Mesendoderm (in vitro differentiated cells): ENCODE measurements around the gene CCSER1.

ENCODE experiments used
- DNase-seq: peaks from one replicate; pipeline ENCODE4 v3.0.0; 2013
- H2AK5ac ChIP-seq: 2 replicates; pipeline ENCODE4 v1.6.1; 2013; ENCODE audit warnings: low read length, inconsistent platforms
- H2BK120ac ChIP-seq: 2 replicates; pipeline ENCODE4 v1.6.1; 2013; ENCODE audit warnings: low read depth, mild to moderate bottlenecking, low read length, moderate library complexity, mixed read lengths
- H2BK15ac ChIP-seq: replicated peaks from 2 replicates; pipeline ENCODE4 v1.6.1; 2013; ENCODE audit warnings: low read depth, mild to moderate bottlenecking, moderate library complexity
- H2BK5ac ChIP-seq: 2 replicates; pipeline ENCODE4 v1.6.1; 2013; ENCODE audit warnings: low read length, inconsistent platforms
- H3K18ac ChIP-seq: 2 replicates; pipeline ENCODE4 v1.6.1; 2013; ENCODE audit warnings: mild to moderate bottlenecking, low read length, mixed read lengths
- H3K23ac ChIP-seq: one replicate; pipeline ENCODE4 v1.6.1; 2013; ENCODE audit warnings: low read length
- H3K27ac ChIP-seq: 2 replicates; pipeline ENCODE4 v1.5.1; 2013; ENCODE audit warnings: low read depth, mild to moderate bottlenecking, inconsistent platforms, low read length, moderate library complexity
- H3K27me3 ChIP-seq: 2 replicates; pipeline ENCODE4 v1.6.1; 2013; ENCODE audit warnings: low read length, control low read depth, mild to moderate bottlenecking, inconsistent platforms; ENCODE audit not compliant: insufficient read depth, poor library complexity
- H3K36me3 ChIP-seq: 2 replicates; pipeline ENCODE4 v1.6.1; 2013; ENCODE audit warnings: low read length, inconsistent platforms; ENCODE audit not compliant: control insufficient read depth, insufficient read depth
- H3K4ac ChIP-seq: one replicate; pipeline ENCODE4 v1.6.1; 2013; ENCODE audit warnings: low read depth, mild to moderate bottlenecking, low read length, moderate library complexity
- H3K4me1 ChIP-seq: 2 replicates; pipeline ENCODE4 v1.6.1; 2013; ENCODE audit warnings: low read depth, low read length, inconsistent platforms; ENCODE audit not compliant: control insufficient read depth
- H3K4me2 ChIP-seq: 2 replicates; pipeline ENCODE4 v1.6.1; 2013; ENCODE audit warnings: low read length
- H3K4me3 ChIP-seq: 2 replicates; pipeline ENCODE4 v1.5.1; 2013; ENCODE audit warnings: mild to moderate bottlenecking, low read length
- H3K56ac ChIP-seq: one replicate; pipeline ENCODE4 v1.6.1; 2013; ENCODE audit warnings: low read length
- H3K79me1 ChIP-seq: 2 replicates; pipeline ENCODE4 v1.6.1; 2013; ENCODE audit warnings: low read length, inconsistent platforms
- H3K79me2 ChIP-seq: 2 replicates; pipeline ENCODE4 v1.6.1; 2013; ENCODE audit warnings: mild to moderate bottlenecking, low read length; ENCODE audit not compliant: control insufficient read depth, insufficient read depth
- H3K9ac ChIP-seq: 2 replicates; pipeline ENCODE4 v1.6.1; 2013; ENCODE audit warnings: low read length, inconsistent platforms
- H4K5ac ChIP-seq: one replicate; pipeline ENCODE4 v1.6.1; 2013; ENCODE audit warnings: low read length
- H4K8ac ChIP-seq: one replicate; pipeline ENCODE4 v1.6.1; 2013; ENCODE audit warnings: low read depth, mild to moderate bottlenecking, control low read depth, low read length, moderate library complexity
- WGBS: extraction: QIAGEN DNeasy Blood & Tissue Kit; methylation state at CpG from one replicate; pipeline ENCODE4 v1.1.7; 2013; ENCODE audit warnings: low lambda C conversion rate, missing lambda C conversion rate; ENCODE audit not compliant: insufficient coverage; ENCODE audit errors: extremely low coverage; 5-methylcytosine and 5-hydroxymethylcytosine counted together

CCSER1 gene

GRCh38 chr4:91099666-91100065 is 972.5 kb downstream of the CCSER1 start:
- no peak overlapping the region for H2BK120ac ChIP-seq
- H4K5ac ChIP-seq: no peak overlapping the region
- no peaks in the 10 kb centered on the region for H3K27me3 ChIP-seq
- H3K79me2 ChIP-seq: no peaks in the 10 kb centered on the region
- no peak overlapping the region for H3K18ac ChIP-seq
- no peaks in the 10 kb centered on the region for H3K79me1 ChIP-seq
- no peak overlapping the region for H2BK5ac ChIP-seq
- no peak overlapping the region for H2AK5ac ChIP-seq
- peak; percentile 49 for DNase-seq
- no peaks in the 10 kb centered on the region for H3K4me1 ChIP-seq
- no peak overlapping the region for H3K27ac ChIP-seq
- H3K36me3 ChIP-seq: no peaks in the 10 kb centered on the region
- H3K4me3 ChIP-seq: no peak overlapping the region
- H3K23ac ChIP-seq: no peak overlapping the region
- H3K56ac ChIP-seq: no peak overlapping the region
- no peak overlapping the region for H3K4me2 ChIP-seq
- H3K4ac ChIP-seq: no peak overlapping the region
- H2BK15ac ChIP-seq: no peak overlapping the region
- no peak overlapping the region for H3K9ac ChIP-seq
- H4K8ac ChIP-seq: no peak overlapping the region

GRCh38 chr4:91108751-91109150 is 981.6 kb downstream of the CCSER1 start:
- no CpG with 5 or more reads among the region's 3 CpGs for WGBS
- Histone ChIP-seq H4K5ac (no peak overlapping the region), H2BK120ac (no peak overlapping the region), H3K18ac (no peak overlapping the region), H3K9ac (no peak overlapping the region), H3K23ac (no peak overlapping the region), H3K27ac (no peak overlapping the region), H3K4me3 (no peak overlapping the region), H3K4me2 (no peak overlapping the region), H3K4ac (no peak overlapping the region), H3K27me3 (no peaks in the 10 kb centered on the region), H3K36me3 (no peaks in the 10 kb centered on the region), H3K4me1 (no peaks in the 10 kb centered on the region), H4K8ac (no peak overlapping the region), H3K79me2 (no peaks in the 10 kb centered on the region), H2AK5ac (no peak overlapping the region), H2BK15ac (no peak overlapping the region), H2BK5ac (no peak overlapping the region), H3K56ac (no peak overlapping the region), H3K79me1 (no peaks in the 10 kb centered on the region)
- DNase-seq: no peak

- no peaks in the 10 kb centered on the region for H3K79me1 ChIP-seq
- H4K5ac ChIP-seq: no peak overlapping the region
- H4K8ac ChIP-seq: no peak overlapping the region
- WGBS: no CpG with 5 or more reads among the region's 1 CpG
- H3K18ac ChIP-seq: no peak overlapping the region
- H3K36me3 ChIP-seq: no peaks in the 10 kb centered on the region
- H2BK5ac ChIP-seq: no peak overlapping the region
- no peak for DNase-seq
- H3K4me1 ChIP-seq: no peaks in the 10 kb centered on the region
- no peak overlapping the region for H3K56ac ChIP-seq
- no peak overlapping the region for H2BK120ac ChIP-seq
- H2AK5ac ChIP-seq: no peak overlapping the region
- H3K4me2 ChIP-seq: no peak overlapping the region
- no peak overlapping the region for H3K4ac ChIP-seq
- H3K23ac ChIP-seq: no peak overlapping the region
- no peak overlapping the region for H3K9ac ChIP-seq
- no peak overlapping the region for H3K4me3 ChIP-seq
- no peak overlapping the region for H2BK15ac ChIP-seq
- H3K27ac ChIP-seq: no peak overlapping the region
- H3K79me2 ChIP-seq: no peaks in the 10 kb centered on the region
- no peaks in the 10 kb centered on the region for H3K27me3 ChIP-seq
Observed at GRCh38 chr4:91111556-91111955, 984.4 kb downstream of the CCSER1 start.

GRCh38 chr4:91113130-91113706 is 986.0 kb downstream of the CCSER1 start:
- Histone ChIP-seq H3K18ac (no peak overlapping the region), H3K9ac (no peak overlapping the region), H2BK15ac (no peak overlapping the region), H3K4me2 (no peak overlapping the region), H3K56ac (no peak overlapping the region), H3K27me3 (no peaks in the 10 kb centered on the region), H3K79me2 (no peaks in the 10 kb centered on the region), H2BK5ac (no peak overlapping the region), H4K8ac (no peak overlapping the region), H2AK5ac (no peak overlapping the region), H3K4ac (no peak overlapping the region), H3K4me3 (no peak overlapping the region), H2BK120ac (no peak overlapping the region), H3K27ac (no peak overlapping the region), H3K4me1 (no peaks in the 10 kb centered on the region), H4K5ac (no peak overlapping the region), H3K79me1 (no peaks in the 10 kb centered on the region), H3K23ac (no peak overlapping the region), H3K36me3 (no peaks in the 10 kb centered on the region)
- peak; percentile 79 for DNase-seq
- WGBS: no CpG with 5 or more reads among the region's 4 CpGs

GRCh38 chr4:91114386-91114785 is 987.2 kb downstream of the CCSER1 start:
- no peak overlapping the region for H2BK120ac ChIP-seq
- H3K79me2 ChIP-seq: no peaks in the 10 kb centered on the region
- H3K4me2 ChIP-seq: no peak overlapping the region
- H3K4ac ChIP-seq: no peak overlapping the region
- no peak overlapping the region for H3K9ac ChIP-seq
- no peak overlapping the region for H4K8ac ChIP-seq
- H2BK15ac ChIP-seq: no peak overlapping the region
- no peaks in the 10 kb centered on the region for H3K4me1 ChIP-seq
- no peak overlapping the region for H3K56ac ChIP-seq
- H3K23ac ChIP-seq: no peak overlapping the region
- no peak overlapping the region for H3K4me3 ChIP-seq
- H3K27me3 ChIP-seq: no peaks in the 10 kb centered on the region
- H2BK5ac ChIP-seq: no peak overlapping the region
- no peak overlapping the region for H4K5ac ChIP-seq
- H3K36me3 ChIP-seq: no peaks in the 10 kb centered on the region
- H3K79me1 ChIP-seq: no peaks in the 10 kb centered on the region
- no peak overlapping the region for H2AK5ac ChIP-seq
- H3K18ac ChIP-seq: no peak overlapping the region
- no CpG with 5 or more reads among the region's 4 CpGs for WGBS
- peak; percentile 1 for DNase-seq
- no peak overlapping the region for H3K27ac ChIP-seq

GRCh38 chr4:91116861-91117260 is 989.7 kb downstream of the CCSER1 start:
- Histone ChIP-seq H3K4me3 (no peak overlapping the region), H3K18ac (no peak overlapping the region), H2AK5ac (no peak overlapping the region), H3K36me3 (no peaks in the 10 kb centered on the region), H3K79me2 (no peaks in the 10 kb centered on the region), H3K56ac (no peak overlapping the region), H2BK5ac (no peak overlapping the region), H3K4ac (no peak overlapping the region), H4K8ac (no peak overlapping the region), H4K5ac (no peak overlapping the region), H3K9ac (no peak overlapping the region), H2BK120ac (no peak overlapping the region), H3K23ac (no peak overlapping the region), H3K27ac (no peak overlapping the region), H3K4me1 (no peaks in the 10 kb centered on the region), H2BK15ac (no peak overlapping the region), H3K27me3 (no peaks in the 10 kb centered on the region), H3K4me2 (no peak overlapping the region), H3K79me1 (no peaks in the 10 kb centered on the region)
- peak; percentile 29 for DNase-seq
